Body of pancreas (tissue), 4 donors: ENCODE data around the gene SEMA6D. TPM values are rescaled to one million over a fixed set of nuclear protein-coding genes. Genes with fewer than 3 reads are reported as not detected.

Experiments used
- ATAC-seq: fragments of 150-250 bp; one replicate; pipeline ENCODE4 v1.9.1; 2016
- DNase-seq, 4 donors: peaks; one replicate each; pipeline ENCODE4 v3.0.0-alpha.2; 2019
- H3K27ac ChIP-seq, 4 donors: fragments of 200-600 bp; sonication (generic); 1 replicate in 3 of 4; 2 replicates in 1 of 4; pipeline versions ENCODE4 v1.5.1 to v1.6.1; 2016 to 2019; ENCODE audit warnings: mild to moderate bottlenecking in 1 of 4, mixed read lengths in 1 of 4, moderate library complexity in 1 of 4
- H3K27me3 ChIP-seq, 2 donors: fragments of 200-600 bp; sonication (generic); one replicate each; pipeline ENCODE4 v1.6.0; 2016; ENCODE audit warnings: mild to moderate bottlenecking in 1 of 2
- H3K36me3 ChIP-seq, 2 donors: fragments of 200-600 bp; sonication (generic); replicated peaks in 1 of 2; 2 replicates each; pipeline ENCODE4 v1.5.1; 2016; ENCODE audit warnings: low read depth in 2 of 2; ENCODE audit not compliant: insufficient read depth in 1 of 2
- H3K4me1 ChIP-seq: fragments of 200-600 bp; sonication (generic); one replicate; pipeline ENCODE4 v1.6.0; 2016
- H3K4me3 ChIP-seq, 2 donors: fragments of 200-600 bp; sonication (generic); 1 replicate in 1 of 2; 2 replicates in 1 of 2; pipeline ENCODE4 v1.5.1; 2016 to 2019
- H3K9me3 ChIP-seq, 3 donors: fragments of 200-600 bp; sonication (generic); 1 replicate in 2 of 3; 2 replicates in 1 of 3; pipeline ENCODE4 v1.5.1; 2016
- POLR2A ChIP-seq, 3 donors: fragments of 450-650 bp; IDR thresholded peaks; one replicate each; pipeline ENCODE4 v1.6.1; 2016; ENCODE audit warnings: antibody characterized with exemption in 3 of 3, mild to moderate bottlenecking in 2 of 3
- WGBS, 2 donors: methylation state at CpG; one replicate each; pipeline ENCODE4 v1.1.5; 2017; 5-methylcytosine and 5-hydroxymethylcytosine counted together
- intact Hi-C: fragments of 100-400 bp; cut with DNase I; formaldehyde crosslinking; loops from one replicate; pipeline ENCODE4 v1.15.1; 2023
- total RNA-seq, 2 donors: library from RNA; depleted of rRNA; stranded (reverse); fragments of >200 nt; gene quantifications; one replicate each; pipeline ENCODE4 v1.1.0, GENCODE V29; 2016
- TF ChIP-seq, protein P1 (sequence below), 7 experiments: fragments of 450-650 bp in 4 of 7; fragments of 200-600 bp in 3 of 7; sonication (generic) in 3 of 7; IDR thresholded peaks; one replicate each; pipeline ENCODE4 v1.5.1; 2016 to 2019; ENCODE audit warnings: antibody characterized with exemption in 7 of 7

SEMA6D gene
- total RNA-seq, 2 donors from 2014 or later: 13.5 to 18.2 TPM

DNA sequence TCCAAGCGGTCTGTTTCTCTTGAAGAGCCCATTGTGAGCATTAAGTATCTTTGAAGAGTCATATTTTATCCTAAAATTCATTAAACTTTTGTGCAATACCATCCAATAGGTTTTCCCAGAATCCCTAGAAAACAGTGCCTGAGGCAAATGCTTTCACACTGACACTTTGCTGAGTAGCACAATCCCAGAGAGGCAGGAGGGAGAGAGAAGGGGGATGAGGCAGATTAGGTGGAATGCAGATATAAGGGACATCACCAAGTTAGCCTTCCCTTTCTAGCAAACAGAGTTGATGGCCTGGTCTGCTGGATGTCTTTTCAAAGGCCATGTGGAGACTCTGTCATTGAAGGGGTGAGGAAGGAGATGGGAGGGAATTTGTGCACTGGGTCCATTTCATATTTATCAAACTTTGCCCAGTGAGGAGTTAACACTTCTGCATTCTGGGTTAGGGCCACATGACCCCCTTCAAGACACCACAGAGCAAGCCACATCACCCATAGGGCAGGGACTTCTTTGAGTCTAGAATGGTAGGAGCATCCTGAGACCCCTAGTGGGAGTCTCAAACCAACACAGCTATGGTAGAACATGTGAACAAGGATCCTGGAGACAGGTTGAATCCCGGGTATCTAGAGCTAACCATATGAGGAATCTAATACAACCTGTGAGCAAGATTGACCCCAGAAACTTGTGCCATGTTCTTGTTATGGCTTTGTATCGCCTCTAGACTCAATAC is 32.0 kb upstream of the SEMA6D start:
- Histone ChIP-seq H3K4me1 (no peaks in the 10 kb centered on the region), H3K27ac (no peak overlapping the region), H3K9me3 (no peaks in the 10 kb centered on the region), H3K27me3 (no peaks in the 10 kb centered on the region), H3K4me3 (no peak overlapping the region), H3K36me3 (no peaks in the 10 kb centered on the region)
- 76 to 78% methylated on average over 3 of the region's 3 CpGs for WGBS, 2 donors
- TF ChIP-seq, protein P1, sequence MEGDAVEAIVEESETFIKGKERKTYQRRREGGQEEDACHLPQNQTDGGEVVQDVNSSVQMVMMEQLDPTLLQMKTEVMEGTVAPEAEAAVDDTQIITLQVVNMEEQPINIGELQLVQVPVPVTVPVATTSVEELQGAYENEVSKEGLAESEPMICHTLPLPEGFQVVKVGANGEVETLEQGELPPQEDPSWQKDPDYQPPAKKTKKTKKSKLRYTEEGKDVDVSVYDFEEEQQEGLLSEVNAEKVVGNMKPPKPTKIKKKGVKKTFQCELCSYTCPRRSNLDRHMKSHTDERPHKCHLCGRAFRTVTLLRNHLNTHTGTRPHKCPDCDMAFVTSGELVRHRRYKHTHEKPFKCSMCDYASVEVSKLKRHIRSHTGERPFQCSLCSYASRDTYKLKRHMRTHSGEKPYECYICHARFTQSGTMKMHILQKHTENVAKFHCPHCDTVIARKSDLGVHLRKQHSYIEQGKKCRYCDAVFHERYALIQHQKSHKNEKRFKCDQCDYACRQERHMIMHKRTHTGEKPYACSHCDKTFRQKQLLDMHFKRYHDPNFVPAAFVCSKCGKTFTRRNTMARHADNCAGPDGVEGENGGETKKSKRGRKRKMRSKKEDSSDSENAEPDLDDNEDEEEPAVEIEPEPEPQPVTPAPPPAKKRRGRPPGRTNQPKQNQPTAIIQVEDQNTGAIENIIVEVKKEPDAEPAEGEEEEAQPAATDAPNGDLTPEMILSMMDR (IDR thresholded peaks at IDR 0.05): no peak
- TF ChIP-seq POLR2A (IDR thresholded peaks at IDR 0.05): no peak
- DNase-seq (no peak), ATAC-seq (no peak)
- intact Hi-C loops: no loop called here

DNA sequence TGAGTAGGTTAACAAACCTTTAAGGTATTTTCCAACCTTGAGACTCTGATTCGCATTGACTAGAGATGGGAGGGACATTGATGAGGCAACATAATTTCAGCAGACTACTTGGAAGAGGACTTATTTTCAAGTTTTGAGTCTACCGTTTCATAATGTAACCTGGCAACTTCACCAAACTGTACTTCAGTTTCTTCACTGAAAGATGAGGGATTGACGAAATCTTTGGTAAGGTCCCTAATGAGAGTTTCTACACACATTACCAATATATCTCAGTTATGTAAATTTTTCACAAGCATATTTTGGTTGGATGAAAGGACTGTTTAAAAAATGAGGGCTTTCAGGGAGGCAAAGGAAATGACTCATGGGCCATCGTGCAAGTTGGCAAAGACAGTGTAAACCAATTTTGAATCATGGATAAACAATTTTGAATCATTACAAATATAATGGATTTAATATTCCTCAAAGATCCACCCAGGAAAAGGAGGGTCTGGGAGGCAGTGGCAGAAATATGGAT is 28.7 kb upstream of the SEMA6D start:
- ATAC-seq: no peak

DNA sequence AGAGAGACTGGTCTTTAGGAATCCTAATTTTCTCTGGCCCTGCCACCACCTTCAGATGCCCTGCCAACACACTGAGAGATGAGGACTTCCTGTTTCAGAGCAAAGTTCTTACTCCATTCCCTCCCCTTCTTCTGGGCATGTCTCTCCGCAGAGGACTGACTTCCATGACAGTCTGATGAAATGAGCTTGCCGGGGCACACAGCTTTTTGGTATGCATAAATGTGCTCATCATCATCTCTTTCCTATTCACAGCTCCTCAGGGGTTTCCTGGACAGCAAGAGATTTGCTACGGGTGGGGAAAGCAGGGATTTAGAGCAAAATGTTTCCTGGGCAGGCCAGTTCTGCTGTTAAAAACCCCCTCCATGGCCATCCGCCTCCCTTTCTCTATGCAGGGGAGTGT is 27.6 kb upstream of the SEMA6D start:
- intact Hi-C loops: no loop called here
- WGBS, 2 donors: 76 to 88% methylated on average over 4 of the region's 4 CpGs

More for the DNA sequence above, 28.7 kb upstream of the SEMA6D start:
- Histone ChIP-seq H3K27ac (no peak overlapping the region), H3K36me3 (no peaks in the 10 kb centered on the region), H3K4me3 (no peak overlapping the region), H3K4me1 (no peaks in the 10 kb centered on the region), H3K9me3 (no peaks in the 10 kb centered on the region), H3K27me3 (no peaks in the 10 kb centered on the region)
- no peak for DNase-seq
- intact Hi-C loops: no loop called here
- 69 to 71% methylated on average over 4 of the region's 4 CpGs for WGBS, 2 donors
- TF ChIP-seq, protein P1 (IDR thresholded peaks at IDR 0.05): no peak
- TF ChIP-seq POLR2A (IDR thresholded peaks at IDR 0.05): no peak

DNA sequence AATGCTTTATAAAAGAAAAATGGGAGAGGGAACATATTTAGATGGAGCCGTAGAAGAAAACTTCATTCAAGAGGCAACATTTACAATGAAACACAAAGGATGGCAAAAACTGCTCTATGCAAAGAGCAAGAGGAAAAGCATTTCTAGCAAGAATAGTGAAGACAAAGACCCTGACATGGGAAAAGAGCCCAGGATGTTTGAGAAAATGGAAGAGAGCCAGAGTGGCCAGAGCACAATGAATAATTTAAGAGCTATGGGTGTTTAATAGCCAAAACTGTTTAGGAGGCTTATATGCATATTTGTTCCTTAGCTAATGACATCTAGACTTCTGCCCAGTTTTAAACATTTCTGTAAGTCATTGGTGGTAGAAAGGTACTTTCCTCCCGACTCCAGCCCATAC is 25.4 kb upstream of the SEMA6D start:
- no peaks in the 10 kb centered on the region for H3K9me3 ChIP-seq
- WGBS, 2 donors: 79 to 90% methylated on average over 2 of the region's 2 CpGs
- no peak overlapping the region for H3K27ac ChIP-seq
- DNase-seq: no peak
- no peaks in the 10 kb centered on the region for H3K4me1 ChIP-seq
- ATAC-seq: no peak
- no peak overlapping the region for H3K4me3 ChIP-seq
- no peaks in the 10 kb centered on the region for H3K27me3 ChIP-seq
- intact Hi-C loops: no loop called here
- H3K36me3 ChIP-seq: no peaks in the 10 kb centered on the region
- TF ChIP-seq, protein P1 (IDR thresholded peaks at IDR 0.05): no peak
- TF ChIP-seq POLR2A (IDR thresholded peaks at IDR 0.05): no peak

More for the DNA sequence above, 27.6 kb upstream of the SEMA6D start:
- no peaks in the 10 kb centered on the region for H3K9me3 ChIP-seq
- no peak overlapping the region for H3K4me3 ChIP-seq
- no peaks in the 10 kb centered on the region for H3K4me1 ChIP-seq
- H3K36me3 ChIP-seq: no peaks in the 10 kb centered on the region
- ATAC-seq (no peak), DNase-seq (no peak)
- H3K27me3 ChIP-seq: no peaks in the 10 kb centered on the region
- no peak overlapping the region for H3K27ac ChIP-seq
- TF ChIP-seq POLR2A (IDR thresholded peaks at IDR 0.05): no peak
- TF ChIP-seq, protein P1 (IDR thresholded peaks at IDR 0.05): no peak

DNA sequence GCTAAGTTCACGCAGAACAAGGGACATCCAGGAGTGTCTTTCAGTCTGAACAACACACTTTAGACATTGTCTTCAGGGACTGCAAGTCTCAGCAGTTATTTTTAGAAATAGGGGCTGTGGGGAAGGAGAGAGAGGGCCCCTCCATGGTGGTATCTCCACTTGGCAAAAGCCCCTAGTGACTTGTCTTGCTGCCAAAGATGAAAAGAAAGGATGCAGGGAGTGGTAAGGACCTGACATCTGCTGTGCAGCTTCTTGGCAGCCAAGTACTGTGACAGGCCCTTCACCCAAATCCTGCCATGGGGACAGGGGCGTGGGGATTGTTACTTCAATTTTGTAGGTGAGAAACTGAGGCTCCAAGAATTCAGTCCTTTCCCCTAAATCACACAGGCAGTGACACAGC is 21.0 kb upstream of the SEMA6D start:
- TF ChIP-seq POLR2A (IDR thresholded peaks at IDR 0.05): no peak
- TF ChIP-seq, protein P1 (IDR thresholded peaks at IDR 0.05): no peak
- Histone ChIP-seq H3K36me3 (no peaks in the 10 kb centered on the region), H3K27ac (no peak overlapping the region), H3K4me3 (no peak overlapping the region), H3K4me1 (no peaks in the 10 kb centered on the region), H3K27me3 (no peaks in the 10 kb centered on the region), H3K9me3 (no peaks in the 10 kb centered on the region)
- intact Hi-C loops: no loop called here
- 83% methylated on average over 2 of the region's 2 CpGs for WGBS, 2 donors
- ATAC-seq: no peak
- no peak for DNase-seq
